ENCODE measurements around the gene SNX25. TPM values are rescaled to one million over a fixed set of nuclear protein-coding genes. Genes with fewer than 3 reads are reported as not detected.

The SNX25 gene
- total and polyA plus RNA-seq, 10 donors: 9.6 to 49.6 (median 35.2) TPM

DNA sequence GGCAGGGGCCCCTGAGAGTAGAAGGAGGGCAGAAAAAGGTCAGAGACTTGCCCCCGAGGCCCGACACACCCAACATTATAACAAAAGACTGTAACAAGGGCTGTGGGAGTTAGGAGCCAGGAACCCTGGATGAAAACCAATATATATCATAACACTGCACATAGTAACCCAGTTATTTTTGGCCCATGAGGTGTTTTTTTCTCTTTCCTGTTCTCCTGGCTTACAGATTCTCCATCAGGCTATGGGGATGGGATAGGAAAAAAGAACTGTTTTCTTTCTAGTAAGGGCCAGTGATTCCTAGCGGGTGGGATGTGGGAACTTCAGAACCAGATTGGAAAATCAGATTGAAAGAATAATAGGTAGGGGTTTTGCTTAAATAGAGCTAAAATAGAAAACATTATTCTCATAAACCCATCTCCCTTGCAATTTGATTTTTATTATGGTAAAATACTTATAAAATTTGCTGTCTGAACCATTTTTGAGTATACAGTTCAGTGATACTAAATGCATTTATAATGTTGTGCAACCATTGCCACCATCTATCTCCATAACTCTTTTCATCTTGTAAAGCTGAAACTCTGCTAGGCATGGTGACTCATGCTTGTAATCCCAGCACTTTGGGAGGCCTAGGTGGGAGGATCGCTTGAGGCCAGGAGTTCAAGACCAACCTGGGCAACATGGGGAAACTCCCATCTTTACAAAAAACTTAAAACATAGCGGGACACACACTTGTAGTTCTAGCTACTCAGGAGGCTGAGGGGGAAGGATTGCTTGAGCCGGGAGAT is 33.5 kb downstream of the SNX25 start:
- Histone ChIP-seq H3K9me3 (peaks cover 0 to 9% (median 0%) of the 10 kb centered on the region in 8 donors), H3K4me1 (no peaks in the 10 kb centered on the region), H3K27ac (no peak overlapping the region), H3K36me3 (no peaks in the 10 kb centered on the region), H3K27me3 (replicated peaks in 1 of 7) (no peaks in the 10 kb centered on the region), H3K4me3 (no peak overlapping the region)
- WGBS, 5 donors: 82 to 95% (median 91%) methylated on average over 6 of the region's 6 CpGs
- intact Hi-C loops (cut with DNase I; ENCODE audit: low total_unique reads): no loop called here
- TF ChIP-seq POLR2AphosphoS5 (IDR thresholded peaks at IDR 0.05) (no peak), POLR2A (IDR thresholded peaks at IDR 0.05) (no peak)
- TF ChIP-seq, protein P1, sequence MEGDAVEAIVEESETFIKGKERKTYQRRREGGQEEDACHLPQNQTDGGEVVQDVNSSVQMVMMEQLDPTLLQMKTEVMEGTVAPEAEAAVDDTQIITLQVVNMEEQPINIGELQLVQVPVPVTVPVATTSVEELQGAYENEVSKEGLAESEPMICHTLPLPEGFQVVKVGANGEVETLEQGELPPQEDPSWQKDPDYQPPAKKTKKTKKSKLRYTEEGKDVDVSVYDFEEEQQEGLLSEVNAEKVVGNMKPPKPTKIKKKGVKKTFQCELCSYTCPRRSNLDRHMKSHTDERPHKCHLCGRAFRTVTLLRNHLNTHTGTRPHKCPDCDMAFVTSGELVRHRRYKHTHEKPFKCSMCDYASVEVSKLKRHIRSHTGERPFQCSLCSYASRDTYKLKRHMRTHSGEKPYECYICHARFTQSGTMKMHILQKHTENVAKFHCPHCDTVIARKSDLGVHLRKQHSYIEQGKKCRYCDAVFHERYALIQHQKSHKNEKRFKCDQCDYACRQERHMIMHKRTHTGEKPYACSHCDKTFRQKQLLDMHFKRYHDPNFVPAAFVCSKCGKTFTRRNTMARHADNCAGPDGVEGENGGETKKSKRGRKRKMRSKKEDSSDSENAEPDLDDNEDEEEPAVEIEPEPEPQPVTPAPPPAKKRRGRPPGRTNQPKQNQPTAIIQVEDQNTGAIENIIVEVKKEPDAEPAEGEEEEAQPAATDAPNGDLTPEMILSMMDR (IDR thresholded peaks at IDR 0.05 in 8 of 11, conservative IDR thresholded peaks at IDR 0.05 in 3 of 11): no peak
- DNase-seq: no peak

DNA sequence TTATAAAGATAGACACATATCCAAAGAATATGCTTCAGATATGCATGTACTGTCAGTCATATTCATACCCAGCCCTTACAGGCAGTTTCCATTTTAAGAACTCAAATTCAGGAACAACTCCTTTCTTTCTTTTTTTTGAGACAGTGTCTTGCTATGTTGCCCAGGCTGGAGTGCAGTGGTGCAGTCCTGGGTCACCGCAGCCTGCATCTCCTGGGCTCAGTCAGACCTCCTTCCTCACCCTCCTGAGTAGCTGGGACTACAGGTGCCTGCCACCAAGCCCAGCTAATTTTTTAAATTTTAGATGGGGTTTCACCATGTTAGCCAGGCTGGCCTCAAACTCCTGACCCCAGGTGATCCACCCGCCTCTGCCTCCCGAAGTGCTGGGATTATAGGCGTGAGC is 34.5 kb downstream of the SNX25 start:
- Histone ChIP-seq H3K27ac (no peak overlapping the region), H3K9me3 (peaks cover 0 to under 1% (median 0%) of the 10 kb centered on the region in 8 donors), H3K4me1 (no peaks in the 10 kb centered on the region), H3K4me3 (no peak overlapping the region), H3K27me3 (replicated peaks in 1 of 7) (no peaks in the 10 kb centered on the region), H3K36me3 (peaks cover 0 to 7% (median 0%) of the 10 kb centered on the region in 6 donors)
- WGBS, 5 donors: 91 to 96% (median 94%) methylated on average over 4 of the region's 4 CpGs
- intact Hi-C loops (cut with DNase I; ENCODE audit: low total_unique reads): no loop called here
- no peak for DNase-seq
- TF ChIP-seq, protein P1 (IDR thresholded peaks at IDR 0.05 in 8 of 11, conservative IDR thresholded peaks at IDR 0.05 in 3 of 11): no peak
- no peak for TF ChIP-seq POLR2AphosphoS5 (IDR thresholded peaks at IDR 0.05)

DNA sequence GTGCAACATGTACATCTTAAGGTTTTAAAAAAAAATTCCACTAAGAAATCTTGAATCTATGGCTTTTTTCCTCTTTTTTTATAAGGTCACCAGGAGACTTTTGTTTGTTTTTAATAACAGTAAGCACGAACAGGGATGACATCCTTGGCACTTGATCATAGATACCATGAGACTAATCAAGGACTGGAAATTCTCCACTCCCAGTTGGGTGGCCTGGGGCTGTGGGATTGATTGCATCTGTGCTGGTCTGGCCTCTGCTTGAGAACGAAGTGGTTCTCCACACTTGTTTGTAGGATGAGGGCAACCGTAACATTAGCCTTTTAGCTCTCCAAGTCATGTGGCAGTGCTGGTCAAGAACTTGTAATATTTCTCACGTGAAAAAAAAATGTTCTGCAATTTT is 35.4 kb downstream of the SNX25 start:
- Histone ChIP-seq H3K4me1 (no peaks in the 10 kb centered on the region), H3K27ac (no peak overlapping the region), H3K36me3 (peaks cover 0 to 7% (median 0%) of the 10 kb centered on the region in 6 donors), H3K4me3 (no peak overlapping the region), H3K27me3 (replicated peaks in 1 of 7) (no peaks in the 10 kb centered on the region), H3K9me3 (no peaks in the 10 kb centered on the region)
- WGBS, 5 donors: 65 to 96% (median 86%) methylated on average over 4 of the region's 4 CpGs
- intact Hi-C loops (cut with DNase I; ENCODE audit: low total_unique reads): no loop called here
- TF ChIP-seq POLR2A (IDR thresholded peaks at IDR 0.05) (no peak), POLR2AphosphoS5 (IDR thresholded peaks at IDR 0.05) (no peak)
- TF ChIP-seq, protein P1 (IDR thresholded peaks at IDR 0.05 in 8 of 11, conservative IDR thresholded peaks at IDR 0.05 in 3 of 11): no peak
- DNase-seq: no peak

DNA sequence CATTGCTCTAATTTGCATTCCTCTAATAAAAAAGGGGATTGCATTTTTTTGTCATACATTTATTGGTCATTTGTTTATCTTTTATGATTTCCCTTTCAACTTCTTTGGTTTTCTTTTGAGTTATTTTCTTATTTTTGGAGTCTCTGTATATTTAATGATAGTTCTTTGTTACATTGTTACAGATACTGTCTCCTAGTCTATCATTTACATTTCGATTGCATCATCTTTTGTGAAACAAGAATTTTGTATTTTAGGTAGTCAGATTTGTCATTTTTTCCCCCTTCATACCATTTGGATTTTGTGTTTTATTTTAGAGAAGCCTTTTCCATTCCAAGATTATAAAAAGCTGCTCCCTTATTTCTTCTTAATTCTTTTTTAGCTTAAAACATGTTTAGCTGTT is 37.1 kb downstream of the SNX25 start:
- H3K27me3 ChIP-seq (replicated peaks in 1 of 7): no peaks in the 10 kb centered on the region
- no peak overlapping the region for H3K4me3 ChIP-seq
- H3K9me3 ChIP-seq: no peaks in the 10 kb centered on the region
- no peak for DNase-seq
- TF ChIP-seq, protein P1 (IDR thresholded peaks at IDR 0.05 in 8 of 11, conservative IDR thresholded peaks at IDR 0.05 in 3 of 11): no peak
- TF ChIP-seq POLR2A (IDR thresholded peaks at IDR 0.05) (no peak), POLR2AphosphoS5 (IDR thresholded peaks at IDR 0.05) (no peak)
- no peak overlapping the region for H3K27ac ChIP-seq
- peaks cover 0 to 6% (median 0%) of the 10 kb centered on the region in 6 donors for H3K4me1 ChIP-seq
- intact Hi-C loops (cut with DNase I; ENCODE audit: low total_unique reads): no loop called here
- WGBS, 5 donors: 80 to 97% (median 85%) methylated on average over 1 of the region's 1 CpG
- peaks cover 0 to 7% (median 0%) of the 10 kb centered on the region in 6 donors for H3K36me3 ChIP-seq
